DMS 273 (cell line): ENCODE results near the gene PAK5.

ENCODE experiments used
- DNase-seq: peaks from one replicate; lab custom pipeline; 2025; ENCODE audit not compliant: unreplicated experiment; lab: John Stamatoyannopoulos, UW

PAK5 gene

DNA sequence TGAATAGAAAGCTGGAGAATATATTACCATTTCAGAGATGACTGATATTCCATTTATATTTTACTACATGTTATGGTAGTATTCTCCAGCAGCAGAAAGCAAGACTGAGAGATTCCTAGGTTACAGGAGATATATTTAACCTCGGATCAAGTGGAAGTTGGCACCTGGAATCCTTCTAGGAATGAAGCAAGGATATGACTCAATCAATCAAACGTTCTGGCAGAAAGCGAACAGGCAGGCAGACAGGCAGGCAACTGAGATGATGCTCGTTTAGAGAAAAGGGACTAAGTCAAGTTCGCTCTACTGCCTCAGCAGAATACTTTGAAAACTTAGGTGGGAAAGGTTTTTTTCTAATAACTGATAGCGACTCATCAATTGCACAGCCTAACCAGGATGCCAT, 46.2 kb downstream of the PAK5 start:
- no peak for DNase-seq

DNA sequence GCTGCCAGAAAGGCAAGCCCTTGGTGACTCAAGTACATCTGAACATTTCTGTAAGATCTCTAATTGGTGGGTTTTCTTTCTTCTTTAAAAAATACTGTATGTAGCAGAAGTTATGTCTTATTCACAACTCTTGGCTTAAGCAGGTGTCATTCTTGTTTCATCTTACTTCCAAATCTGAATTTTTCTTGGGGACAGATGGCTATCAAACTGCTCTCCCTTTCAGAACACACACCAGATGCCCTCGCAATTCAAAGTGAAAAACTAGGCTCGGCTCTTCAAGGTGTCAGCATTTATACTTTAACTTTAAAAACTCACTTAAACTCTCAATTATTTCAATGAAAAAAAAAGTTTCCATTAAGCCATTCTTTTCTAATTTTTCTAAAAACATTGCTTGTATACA, 49.7 kb downstream of the PAK5 start:
- DNase-seq, result peak; percentile 82

DNA sequence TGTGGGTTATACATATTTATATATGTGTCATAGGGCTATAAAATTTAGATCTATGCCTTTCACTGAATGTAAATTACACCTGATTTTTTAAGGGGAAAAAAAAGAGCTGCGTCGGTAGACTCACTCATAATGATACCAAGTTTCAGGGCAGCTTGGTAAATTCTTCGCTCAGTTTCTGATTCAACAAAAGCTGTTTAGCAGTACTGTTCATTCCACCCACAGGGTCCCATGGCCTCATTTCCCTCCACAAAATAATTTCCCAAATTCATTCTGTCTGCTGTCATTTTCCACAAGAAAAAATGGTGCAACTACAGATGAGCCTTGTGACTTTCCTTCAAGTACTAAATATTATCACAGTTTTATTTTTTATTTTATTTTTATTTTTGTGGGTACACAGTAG, 63.7 kb downstream of the PAK5 start:
- no peak for DNase-seq

DNA sequence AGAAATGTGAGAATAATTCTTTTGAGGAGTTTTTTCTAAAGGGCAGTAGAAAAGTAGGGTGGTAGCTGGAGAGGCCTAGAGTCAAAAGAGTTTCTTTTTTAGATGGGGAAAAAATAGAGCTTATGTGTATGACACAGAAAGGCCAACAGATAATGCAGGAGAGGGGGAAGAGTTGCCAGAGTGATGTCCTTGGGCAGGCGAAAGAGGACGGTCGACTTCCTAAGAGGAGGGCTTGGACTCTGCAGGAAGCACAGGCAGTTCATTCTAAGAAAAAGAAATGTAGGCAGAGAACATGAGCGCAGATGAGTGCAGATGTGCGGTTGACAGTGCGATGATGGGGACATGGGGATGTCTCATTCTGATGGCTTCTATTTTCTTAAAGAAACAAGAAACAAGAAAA, 68.9 kb downstream of the PAK5 start:
- DNase-seq, result no peak

DNA sequence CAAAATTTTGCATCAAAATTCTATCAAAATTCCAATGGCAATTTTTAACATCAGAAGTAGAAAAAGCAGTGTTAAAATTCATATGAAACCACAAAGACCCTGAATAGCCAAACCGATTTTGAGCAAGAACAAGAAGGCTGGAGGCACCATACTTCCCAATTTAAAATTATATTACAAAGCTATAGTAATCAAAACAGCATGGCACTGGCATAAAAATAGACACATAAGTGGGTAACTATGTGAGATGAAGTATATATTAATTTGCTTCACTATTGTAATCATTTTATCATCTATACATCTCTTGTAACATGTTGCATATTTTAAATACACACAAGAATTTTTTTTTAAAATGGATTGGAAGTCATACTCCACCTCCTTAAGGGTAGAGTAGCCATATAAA, 77.4 kb downstream of the PAK5 start:
- DNase-seq, result no peak

DNA sequence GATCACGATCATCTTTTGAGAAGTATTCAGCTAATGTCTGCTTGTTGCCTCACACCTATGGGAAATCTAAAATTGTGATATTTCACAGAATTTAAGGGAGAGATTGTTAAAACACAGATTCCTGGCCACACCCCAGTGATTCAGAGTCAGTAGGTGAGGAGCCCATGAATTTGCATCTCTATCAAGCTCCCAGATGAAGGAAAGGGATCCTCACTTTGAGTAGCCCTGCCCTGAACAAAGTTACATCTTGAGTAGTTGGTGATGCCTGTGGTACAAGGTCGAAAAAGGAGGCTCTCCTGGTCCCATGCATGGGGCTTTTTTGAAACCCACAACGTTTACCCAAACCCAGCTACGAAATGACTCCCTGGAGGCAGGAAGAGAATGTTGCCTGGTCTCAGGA, 79.5 kb downstream of the PAK5 start:
- no peak for DNase-seq

DNA sequence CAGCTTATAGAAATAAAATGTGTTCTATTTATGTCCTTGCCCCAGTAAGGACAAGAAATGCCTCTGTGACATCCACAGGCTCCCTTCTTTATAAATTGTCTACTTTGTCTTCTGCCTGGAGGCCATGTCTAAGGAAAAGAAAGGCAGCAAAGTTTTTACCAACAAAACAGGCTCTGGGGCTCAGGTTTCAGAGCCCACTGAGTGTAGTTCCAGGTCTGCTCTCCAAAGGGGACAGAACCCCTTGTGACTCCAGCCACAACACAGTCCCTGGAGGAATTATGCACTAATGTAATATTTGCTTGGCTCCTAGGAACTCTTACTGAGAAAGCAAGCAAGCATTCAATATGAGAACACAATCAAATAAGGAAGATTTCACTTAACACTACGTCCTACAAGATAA, 80.1 kb downstream of the PAK5 start:
- DNase-seq, result no peak

DNA sequence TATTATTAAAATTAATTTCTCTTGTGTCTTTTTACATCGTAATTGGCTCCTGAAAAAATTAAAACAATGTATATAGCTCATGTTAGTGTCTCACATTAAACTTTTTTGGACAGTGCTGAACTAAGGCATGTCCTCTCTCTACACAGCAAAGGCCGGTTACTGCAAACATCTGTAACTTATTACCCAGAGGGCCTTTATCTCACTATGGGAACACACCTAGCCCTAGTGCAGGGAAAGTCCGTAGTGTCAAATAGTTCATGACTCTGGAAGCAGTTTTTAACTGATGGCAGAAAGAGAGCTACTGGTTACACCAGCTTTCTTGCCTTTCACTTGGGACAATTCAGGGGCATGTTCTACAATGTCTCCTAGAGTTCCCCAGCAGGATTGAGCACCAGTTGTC, 82.2 kb downstream of the PAK5 start:
- no peak for DNase-seq

DNA sequence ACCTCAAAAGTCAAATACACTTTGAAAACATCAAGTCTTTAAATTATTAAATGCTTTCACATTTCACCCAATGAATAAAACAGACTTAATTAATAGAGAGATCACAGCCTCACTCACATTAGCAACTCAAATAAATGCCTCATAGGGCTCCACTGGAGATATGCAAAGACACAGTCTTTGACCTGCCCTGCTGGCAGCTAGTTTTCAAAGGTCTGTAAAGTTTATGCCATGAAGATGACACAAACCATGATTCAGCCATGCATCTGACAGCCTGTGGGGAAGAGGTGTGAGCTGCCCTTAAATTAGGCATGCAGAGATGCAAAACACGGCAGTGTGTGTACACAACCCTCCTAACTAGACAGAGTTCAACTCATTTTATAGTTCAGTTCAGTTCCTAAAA, 83.6 kb downstream of the PAK5 start:
- no peak for DNase-seq

DNA sequence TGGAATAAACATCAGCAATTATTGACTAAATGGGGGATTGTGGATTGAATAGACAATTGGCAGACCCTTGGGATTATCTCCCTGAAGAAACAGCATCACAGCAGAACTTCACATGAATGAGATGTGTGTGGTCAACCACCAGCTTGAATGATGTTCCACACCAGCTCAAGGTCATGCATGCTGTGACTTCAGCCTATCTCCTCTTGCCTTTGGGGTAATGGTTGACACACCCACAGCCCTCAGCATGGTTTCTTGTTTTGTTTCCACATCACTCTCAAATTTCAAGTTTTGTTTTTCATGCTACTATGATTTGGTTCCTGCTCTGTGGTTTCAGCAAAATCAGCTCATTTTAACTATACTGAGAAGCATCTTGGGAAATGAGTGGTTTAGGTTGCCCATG, 94.3 kb downstream of the PAK5 start:
- DNase-seq, result no peak

DNA sequence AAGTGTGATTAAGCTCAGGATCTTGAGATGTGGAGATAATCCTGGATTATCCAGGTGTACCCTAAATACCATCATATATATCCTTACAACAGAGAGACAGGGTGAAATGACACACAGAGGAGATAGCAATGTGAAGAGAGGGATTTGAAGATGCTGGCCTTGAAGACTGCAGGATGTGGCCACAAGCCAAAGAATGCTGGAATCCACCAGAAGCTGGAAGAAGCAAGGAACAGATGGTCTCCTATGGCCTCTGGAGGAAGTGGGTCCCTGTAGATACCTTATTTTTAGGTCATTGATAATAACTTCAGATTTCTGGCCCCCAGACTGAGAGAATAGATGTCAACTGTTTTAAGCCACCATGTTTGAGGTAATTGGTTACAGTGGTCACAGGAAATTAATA, 95.0 kb downstream of the PAK5 start:
- DNase-seq, result peak; percentile 10

DNA sequence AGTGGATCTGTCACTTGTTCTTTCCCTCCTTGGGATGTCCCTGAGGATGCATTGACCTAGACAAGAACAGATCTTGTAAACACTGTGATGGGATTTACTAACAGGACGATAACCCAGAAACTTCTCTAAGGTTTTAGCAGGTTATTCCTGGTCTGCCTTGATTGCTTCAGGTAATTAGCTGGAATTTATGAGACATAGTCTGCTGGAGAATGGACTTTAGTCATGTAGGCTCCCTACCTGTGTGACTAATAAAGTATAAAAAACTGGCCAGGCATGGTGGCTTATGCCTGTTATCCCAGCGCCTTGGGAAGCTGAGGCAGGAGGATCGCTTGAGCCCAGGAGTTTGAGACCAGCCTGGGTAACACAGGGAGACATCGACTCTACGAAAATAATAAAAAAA, 96.1 kb downstream of the PAK5 start:
- DNase-seq, result no peak

DNA sequence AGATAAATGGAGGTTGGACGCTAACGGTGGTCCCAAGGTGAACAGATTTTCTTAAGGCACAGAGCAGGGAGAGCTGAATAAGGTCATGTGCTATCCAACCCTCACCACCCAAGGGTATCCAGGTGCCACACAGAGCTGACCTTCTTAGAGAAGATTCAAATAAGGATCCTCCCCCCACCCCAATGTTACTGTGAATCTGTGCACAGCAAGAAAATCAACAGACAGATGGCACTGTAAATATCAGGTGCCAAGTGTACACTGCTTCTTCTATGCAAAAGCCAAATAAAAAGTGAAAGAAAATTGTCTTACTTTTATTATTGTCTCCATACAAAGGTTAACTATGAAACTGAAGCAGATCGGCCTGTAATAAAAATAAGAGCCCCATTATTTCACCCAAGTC, 96.9 kb downstream of the PAK5 start:
- no peak for DNase-seq

DNA sequence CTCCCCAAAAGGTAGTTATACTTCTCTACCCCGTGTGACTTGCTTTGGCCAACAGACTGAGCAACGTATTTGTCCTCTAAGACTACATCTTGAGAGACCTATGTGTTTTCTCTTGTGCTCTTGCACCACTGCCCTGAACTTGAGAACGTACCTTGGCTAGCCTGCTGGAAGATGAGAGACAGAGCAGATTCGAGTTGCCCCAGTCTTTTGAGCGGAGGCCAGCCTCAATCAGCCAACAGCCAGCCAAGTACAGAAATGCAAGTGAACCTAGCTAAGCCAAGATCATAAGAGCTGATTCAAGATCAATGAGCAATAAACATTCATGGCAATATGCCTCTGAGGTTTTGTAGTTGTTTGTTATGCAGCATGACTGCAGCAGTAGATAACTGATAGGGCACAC, 98.4 kb downstream of the PAK5 start:
- DNase-seq, result no peak

DNA sequence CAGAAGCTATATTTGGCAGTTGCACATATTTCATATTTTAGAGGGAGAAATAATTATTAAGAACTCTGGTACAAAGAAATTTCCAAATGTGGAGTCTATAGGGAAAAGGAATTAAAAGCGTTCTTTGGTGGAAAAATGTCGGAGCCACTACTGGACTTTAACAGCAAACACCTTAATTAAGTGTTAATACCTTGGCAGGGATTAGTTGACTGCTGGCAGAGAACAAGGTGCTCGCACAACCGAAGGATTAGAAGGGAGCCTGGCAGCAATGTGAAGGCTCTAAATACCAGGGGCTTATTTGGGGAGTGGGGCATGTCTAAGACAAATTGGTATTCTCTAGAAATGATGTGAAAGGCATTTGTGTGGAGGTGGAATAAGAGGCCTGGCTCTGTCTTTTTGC, 98.9 kb downstream of the PAK5 start:
- DNase-seq, result no peak

DNA sequence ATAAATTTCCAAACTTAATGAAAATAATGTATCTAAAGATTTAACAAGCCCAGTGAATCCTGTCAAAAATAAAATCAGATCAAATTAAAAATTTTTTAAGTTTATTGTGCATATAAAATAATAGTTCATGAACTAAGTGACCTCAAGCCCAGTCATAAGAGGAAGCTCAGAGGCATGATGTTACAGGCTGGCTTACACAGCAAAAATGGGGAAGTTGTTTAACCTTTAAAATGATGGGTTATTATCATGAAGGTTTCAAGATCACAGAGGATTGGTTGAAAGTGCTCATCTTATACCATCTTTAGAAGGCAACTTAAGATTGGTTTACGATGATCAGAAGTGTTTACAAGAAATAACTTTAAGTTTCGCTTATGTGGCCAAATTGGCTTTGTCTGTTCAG, 102.5 kb downstream of the PAK5 start:
- no peak for DNase-seq

DNA sequence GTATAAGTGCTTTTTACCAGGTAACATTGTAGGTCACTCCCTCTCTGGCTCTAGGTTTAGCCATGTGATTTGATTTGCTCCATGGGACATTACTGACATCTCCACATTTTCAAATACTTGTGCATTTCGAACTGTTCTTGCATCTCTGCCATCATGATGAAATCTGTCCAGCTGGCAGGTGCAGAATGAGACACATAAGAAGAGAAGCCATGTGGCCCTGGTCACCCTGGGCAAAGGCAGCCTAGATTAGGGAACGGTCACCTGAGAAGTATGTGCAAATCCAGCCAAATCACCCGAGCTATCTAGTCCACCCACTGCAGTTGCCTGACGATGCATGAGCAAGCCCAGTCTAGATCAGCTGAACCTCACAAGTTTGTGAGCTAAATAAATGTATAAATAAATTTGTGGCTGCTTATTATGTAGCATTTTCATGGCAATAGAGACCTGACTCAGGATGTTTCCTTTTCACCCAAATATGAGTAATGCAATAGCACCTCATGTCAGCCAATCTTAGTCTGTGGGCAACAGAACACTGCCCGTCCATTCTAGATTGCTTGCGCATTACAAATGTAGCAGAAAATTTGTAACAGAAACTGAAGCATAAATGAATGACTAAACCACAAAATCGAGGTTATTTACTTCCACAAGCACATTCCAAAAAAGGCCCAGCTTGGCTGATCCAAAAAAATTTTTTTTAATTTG, 115.2 kb downstream of the PAK5 start:
- DNase-seq, result no peak

DNA sequence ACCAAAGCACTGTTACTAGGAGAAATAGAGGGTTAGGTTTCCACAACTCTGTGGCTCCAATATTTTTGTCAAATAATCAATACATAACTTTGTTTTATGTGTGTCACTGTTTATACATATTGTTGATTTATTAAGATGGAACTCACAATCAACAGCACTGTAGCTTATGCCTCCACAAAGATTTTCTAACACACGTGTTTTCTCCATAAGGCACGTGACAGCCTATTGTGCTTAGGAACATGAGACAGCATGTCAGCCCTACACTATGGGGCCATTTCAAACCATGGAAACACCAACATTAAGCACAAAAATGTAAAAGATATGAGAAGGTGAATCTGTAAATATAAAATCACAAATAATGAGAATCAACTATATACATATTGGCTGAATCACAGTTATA, 127.0 kb downstream of the PAK5 start:
- DNase-seq, result no peak

DNA sequence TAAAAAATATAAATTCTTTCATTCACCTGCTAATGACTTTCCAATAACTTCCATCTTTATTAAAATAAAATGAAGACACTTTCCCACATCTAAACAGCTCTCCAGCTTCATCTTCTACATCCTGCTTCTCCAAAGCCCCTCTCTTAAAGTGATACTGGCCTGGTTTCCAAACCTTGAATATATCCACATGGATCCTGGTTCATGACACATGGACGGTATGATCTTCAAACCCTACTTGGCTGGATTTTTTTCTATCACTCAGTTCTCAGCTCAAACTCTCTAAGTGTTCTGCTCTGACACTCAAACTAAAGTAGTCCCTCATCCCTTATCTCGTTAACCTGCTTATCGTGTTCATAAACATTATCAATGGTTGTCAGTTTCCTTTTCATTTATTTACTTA, 128.2 kb downstream of the PAK5 start:
- no peak for DNase-seq

DNA sequence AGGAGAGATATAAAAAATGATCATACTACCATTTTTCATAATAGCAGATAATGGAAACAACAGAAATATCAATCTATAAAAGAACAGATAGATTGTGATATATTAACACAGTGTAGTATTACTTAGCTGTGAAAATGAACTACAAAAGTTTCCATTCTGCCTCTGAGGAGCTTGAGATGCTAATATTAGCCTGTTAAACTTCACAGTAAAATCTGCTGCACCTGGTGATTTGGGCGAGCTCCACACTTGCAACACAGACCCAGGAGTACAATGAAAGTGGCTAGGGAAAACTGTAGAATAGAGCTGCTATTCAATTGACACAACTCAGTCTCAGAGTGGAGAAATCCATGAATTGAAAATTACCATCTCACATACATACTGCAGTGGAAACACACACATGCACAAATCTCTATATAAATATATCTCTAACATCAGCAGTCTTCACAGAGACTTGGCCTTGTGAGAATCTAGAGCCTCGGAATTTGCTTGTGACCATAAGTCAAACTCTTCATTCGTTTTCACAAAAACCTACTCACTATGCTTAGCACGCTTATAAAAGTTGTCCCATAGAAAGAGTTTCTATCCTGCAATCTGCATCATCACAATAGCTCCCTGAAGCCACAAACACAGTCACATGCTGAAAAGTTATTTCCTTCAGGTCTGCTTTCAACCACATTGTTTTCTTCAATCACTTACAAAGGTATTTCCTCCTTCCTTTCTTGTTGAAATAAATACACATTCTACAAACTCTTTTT, 133.0 kb downstream of the PAK5 start:
- DNase-seq, result no peak

DNA sequence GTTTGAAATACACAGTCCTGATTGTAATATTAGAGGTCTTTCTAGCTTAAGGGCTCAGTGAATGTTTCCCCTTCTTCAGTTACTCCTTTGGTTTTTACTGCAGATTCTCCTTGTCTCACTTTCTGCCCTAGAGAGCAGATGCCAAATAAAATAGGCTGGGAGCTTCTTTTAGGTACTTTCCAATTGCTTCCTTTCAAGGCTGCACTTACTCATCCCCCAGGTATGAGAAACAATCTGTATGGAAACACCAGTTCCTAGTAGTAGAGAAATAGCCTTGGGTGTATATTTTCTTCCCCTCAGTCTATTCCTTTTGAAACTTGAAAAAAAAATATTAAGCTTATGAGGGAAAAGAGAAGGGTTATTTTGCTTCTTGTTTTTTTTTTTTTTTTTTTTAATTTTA, 139.7 kb downstream of the PAK5 start:
- DNase-seq, result no peak

DNA sequence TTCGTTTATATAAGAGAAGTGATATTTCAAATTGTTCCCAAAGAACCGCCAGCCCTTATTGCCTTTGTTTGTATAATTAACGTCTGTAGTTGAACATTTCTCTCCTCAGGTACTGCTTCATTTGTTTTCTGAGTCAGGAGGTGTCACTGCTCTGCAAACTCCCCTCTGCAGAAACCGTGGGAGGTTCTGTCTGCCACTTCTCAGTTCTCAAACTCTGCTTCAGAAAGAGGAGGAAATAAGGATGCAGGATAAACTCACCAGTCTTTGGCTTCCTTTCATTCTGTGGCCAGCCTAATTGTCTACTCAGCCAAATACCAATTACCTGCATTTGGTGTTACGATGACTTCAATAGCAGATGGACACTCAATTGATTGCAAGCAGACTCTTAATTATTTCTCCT, 149.8 kb downstream of the PAK5 start:
- no peak for DNase-seq

DNA sequence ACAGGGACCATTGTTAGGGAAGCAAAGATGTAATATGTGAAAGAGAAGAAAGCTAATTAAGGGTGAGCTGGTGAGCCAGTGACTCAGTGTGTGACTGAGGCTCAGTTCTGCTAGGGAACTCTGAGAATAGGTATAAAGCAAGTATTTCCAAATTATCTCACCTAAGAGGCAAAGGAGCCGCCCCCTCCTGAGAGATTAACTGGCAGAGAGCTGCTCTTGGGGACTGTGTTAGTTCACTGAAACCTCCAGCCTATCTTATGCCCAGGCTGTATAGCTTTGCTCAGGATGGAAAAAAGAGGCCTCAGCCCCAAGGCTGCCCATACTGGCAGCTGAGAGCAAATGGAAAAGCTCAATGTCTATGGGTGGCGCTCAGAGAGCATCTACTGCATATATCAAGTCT, 152.0 kb downstream of the PAK5 start:
- DNase-seq, result no peak
